ENCODE results near the gene PON1.

- TF ChIP-seq CTCF (IDR thresholded peaks at IDR 0.05) = no peak
- no peak for TF ChIP-seq POLR2A (IDR thresholded peaks at IDR 0.05)
These were observed 44.9 kb downstream of the PON1 start for GRCh38 chr7:95279417-95279816.

Data from lower leg skin (tissue), 3 donors.